ENCODE measurements around the gene DEDD.

Gene DEDD

DNA sequence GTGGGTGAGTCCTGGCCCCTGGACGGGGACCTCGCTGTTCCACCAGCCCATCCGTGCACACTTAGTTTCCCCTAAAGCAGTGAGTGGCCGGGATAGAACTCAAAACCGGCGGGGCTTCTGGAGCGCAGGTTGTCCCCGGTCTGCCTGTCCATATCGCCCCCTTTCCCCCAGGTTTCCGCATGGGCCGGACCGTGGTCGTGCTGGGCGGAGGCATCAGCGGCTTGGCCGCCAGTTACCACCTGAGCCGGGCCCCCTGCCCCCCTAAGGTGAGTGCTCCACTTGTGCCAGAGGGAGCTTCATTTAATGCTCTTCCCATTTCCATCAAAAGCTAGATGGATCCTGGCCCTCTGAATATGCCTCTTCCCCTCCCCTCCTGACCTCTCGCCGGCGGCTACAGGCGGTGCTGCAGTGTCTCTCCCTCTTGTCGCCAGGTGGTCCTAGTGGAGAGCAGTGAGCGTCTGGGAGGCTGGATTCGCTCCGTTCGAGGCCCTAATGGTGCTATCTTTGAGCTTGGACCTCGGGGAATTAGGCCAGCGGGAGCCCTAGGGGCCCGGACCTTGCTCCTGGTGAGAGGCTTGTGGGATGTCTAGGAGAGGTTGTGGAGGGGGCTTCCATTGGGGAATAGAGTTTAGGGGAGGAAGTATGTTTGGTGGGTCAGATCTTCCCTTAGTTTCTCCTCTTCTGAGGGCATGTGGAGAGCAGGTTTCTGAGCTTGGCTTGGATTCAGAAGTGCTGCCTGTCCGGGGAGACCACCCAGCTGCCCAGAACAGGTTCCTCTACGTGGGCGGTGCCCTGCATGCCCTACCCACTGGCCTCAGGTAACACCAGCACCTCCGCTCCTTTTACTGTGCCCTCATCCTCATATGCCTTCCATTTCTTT lies 34.4 kb upstream of the DEDD start:
- H3K4me3 ChIP-seq (ENCODE audit: low read depth, low read length): peak overlapping the region; percentile 79
- DNase-seq: no peak
- in situ Hi-C loops (cut with HindIII; ENCODE audit: low pct_ligation_motif_present, low sequenced_read_pairs): no loop called here

DNA sequence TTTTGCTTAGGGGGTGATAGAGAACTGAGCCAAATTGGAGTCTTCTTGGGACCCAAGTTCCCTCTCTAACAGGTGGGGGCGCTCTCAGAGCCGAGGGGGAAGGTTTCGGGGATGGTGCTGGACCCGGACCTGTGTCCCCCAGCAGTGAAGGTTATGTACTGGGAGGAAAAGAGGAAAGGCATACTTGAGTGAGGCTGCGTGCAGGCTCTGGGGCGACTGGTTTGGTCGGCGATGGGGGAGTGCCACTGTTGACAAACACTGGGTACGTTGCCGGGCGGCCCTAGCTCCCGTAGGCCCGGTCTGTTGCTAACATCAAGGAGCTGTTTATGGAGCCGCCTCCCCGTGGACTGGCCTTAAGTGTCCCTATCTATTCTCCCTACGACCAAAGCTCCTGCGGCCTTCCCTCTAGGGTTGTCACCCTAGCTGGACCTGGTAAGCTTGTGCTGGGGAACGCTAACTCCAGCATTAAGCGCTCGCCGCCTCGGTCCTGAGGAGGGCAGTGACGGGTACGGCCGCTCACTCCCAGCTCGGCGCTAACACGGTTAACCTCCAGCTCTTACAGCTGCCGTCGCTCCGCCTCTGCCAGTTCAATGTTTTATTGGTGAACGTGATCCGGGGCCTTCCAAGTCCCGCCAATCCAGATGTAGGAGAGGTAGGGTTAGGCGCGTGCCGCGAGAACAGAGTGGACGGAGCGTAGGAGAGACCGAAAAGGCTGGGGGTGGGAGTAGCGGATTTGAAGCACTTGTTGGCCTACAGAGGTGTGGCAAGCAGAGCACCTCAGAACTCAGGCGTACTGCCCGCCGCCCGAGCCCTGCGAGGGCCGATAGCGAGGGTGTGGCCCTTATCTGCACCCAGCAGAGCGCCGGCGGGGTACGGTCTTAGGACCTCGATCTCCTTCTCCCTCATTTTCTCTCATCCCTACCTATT lies 33.5 kb upstream of the DEDD start, which contains the start of gene PPOX:
Gene PPOX, plus strand, starts transcription at position 685 of the 927 bp plus-strand sequence. CDS start 422 bp downstream, outside the sequence.
- TF ChIP-seq, protein P1, sequence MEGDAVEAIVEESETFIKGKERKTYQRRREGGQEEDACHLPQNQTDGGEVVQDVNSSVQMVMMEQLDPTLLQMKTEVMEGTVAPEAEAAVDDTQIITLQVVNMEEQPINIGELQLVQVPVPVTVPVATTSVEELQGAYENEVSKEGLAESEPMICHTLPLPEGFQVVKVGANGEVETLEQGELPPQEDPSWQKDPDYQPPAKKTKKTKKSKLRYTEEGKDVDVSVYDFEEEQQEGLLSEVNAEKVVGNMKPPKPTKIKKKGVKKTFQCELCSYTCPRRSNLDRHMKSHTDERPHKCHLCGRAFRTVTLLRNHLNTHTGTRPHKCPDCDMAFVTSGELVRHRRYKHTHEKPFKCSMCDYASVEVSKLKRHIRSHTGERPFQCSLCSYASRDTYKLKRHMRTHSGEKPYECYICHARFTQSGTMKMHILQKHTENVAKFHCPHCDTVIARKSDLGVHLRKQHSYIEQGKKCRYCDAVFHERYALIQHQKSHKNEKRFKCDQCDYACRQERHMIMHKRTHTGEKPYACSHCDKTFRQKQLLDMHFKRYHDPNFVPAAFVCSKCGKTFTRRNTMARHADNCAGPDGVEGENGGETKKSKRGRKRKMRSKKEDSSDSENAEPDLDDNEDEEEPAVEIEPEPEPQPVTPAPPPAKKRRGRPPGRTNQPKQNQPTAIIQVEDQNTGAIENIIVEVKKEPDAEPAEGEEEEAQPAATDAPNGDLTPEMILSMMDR (IDR thresholded peaks at IDR 0.05; ENCODE audit: low read depth, low read length, missing control alignments): peak; percentile 73
- Histone ChIP-seq H3K36me3 (replicated peaks) (peaks cover 21% of the 10 kb centered on the region), H3K27me3 (replicated peaks) (no peaks in the 10 kb centered on the region), H3K4me3 (ENCODE audit: low read depth, low read length) (peak within 1 kb of the TSS; percentile 79), H3K27ac (peak within 1 kb of the TSS; percentile 94)
- DNase-seq: peak; percentile 99
- in situ Hi-C loops (cut with HindIII; ENCODE audit: low pct_ligation_motif_present, low sequenced_read_pairs): no loop called here

More for the DNA sequence above, 34.4 kb upstream of the DEDD start:
- Histone ChIP-seq H3K27ac (peak overlapping the region; percentile 94), H3K27me3 (replicated peaks) (no peaks in the 10 kb centered on the region), H3K36me3 (replicated peaks) (peaks cover 27% of the 10 kb centered on the region)
- TF ChIP-seq, protein P1 (IDR thresholded peaks at IDR 0.05; ENCODE audit: low read depth, low read length, missing control alignments): no peak

DNA sequence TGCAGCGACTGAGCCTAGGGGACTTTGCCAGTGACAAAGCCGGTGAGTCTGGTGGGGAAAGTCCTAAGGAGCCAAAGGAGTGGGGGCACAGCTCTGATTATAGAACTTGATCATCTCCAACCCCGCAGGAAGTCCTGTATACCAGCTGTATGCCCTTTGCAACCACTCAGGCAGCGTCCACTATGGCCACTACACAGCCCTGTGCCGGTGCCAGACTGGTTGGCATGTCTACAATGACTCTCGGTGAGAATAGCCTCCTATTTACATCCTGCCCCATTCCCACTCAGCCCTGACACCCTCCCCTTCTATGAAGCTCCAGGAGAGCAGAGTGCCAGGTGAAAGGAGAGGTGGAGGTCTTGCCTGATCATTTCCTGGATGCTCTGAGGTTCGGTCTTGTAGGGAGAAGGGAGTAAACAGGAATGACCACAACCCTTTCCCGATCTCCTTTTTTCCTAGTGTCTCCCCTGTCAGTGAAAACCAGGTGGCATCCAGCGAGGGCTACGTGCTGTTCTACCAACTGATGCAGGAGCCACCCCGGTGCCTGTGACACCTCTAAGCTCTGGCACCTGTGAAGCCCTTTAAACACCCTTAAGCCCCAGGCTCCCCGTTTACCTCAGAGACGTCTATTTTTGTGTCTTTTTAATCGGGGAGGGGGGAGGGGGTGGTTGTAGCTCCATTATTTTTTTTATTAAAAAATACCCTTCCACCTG lies 32.6 kb upstream of the DEDD start:
- no peak overlapping the region for H3K4me3 ChIP-seq (ENCODE audit: low read depth, low read length)

DNA sequence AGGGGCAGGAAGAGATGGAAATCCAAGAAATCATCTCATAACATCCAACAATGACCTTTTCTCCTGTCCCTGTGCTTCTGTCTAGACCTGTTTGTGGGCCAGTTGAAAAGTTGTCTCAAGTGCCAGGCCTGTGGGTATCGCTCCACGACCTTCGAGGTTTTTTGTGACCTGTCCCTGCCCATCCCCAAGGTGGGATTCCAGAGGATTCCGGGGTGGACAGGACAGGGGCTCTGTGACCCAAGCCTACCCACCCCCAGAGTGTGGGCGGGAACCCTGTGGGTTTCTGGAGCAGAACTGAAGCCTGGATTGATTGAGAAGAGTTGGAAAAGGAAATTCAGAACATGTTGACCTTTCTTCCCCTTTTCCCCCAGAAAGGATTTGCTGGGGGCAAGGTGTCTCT lies 31.3 kb upstream of the DEDD start:
- H3K27ac ChIP-seq: no peak overlapping the region

More for the DNA sequence above, 32.6 kb upstream of the DEDD start:
- Histone ChIP-seq H3K27ac (peak overlapping the region; percentile 94), H3K36me3 (replicated peaks) (peaks cover 16% of the 10 kb centered on the region), H3K27me3 (replicated peaks) (no peaks in the 10 kb centered on the region)
- no peak for DNase-seq
- TF ChIP-seq, protein P1 (IDR thresholded peaks at IDR 0.05; ENCODE audit: low read depth, low read length, missing control alignments): no peak
- in situ Hi-C loops (cut with HindIII; ENCODE audit: low pct_ligation_motif_present, low sequenced_read_pairs): no loop called here

DNA sequence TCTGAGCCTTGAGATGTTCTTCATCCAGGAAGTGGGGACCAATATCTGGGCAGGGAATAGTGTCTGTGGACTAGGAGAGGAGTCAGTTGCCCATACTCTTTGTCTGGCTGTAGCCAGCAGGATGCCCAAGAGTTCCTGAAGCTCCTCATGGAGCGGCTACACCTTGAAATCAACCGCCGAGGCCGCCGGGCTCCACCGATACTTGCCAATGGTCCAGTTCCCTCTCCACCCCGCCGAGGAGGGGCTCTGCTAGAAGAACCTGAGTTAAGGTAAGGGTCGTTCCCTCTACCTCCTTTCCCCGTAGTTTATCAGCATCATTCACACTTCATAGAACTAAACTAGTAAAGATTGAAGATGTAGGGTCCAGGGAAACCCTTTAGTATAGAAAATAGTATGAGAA lies 30.3 kb upstream of the DEDD start:
- no peak for DNase-seq
- no peak overlapping the region for H3K27ac ChIP-seq
- in situ Hi-C loops (cut with HindIII; ENCODE audit: low pct_ligation_motif_present, low sequenced_read_pairs): no loop called here
- H3K27me3 ChIP-seq (replicated peaks): no peaks in the 10 kb centered on the region
- H3K4me3 ChIP-seq (ENCODE audit: low read depth, low read length): no peak overlapping the region
- H3K36me3 ChIP-seq (replicated peaks): peaks cover 6% of the 10 kb centered on the region
- TF ChIP-seq, protein P1 (IDR thresholded peaks at IDR 0.05; ENCODE audit: low read depth, low read length, missing control alignments): no peak

More for the DNA sequence above, 31.3 kb upstream of the DEDD start:
- H3K4me3 ChIP-seq (ENCODE audit: low read depth, low read length): no peak overlapping the region
- DNase-seq: no peak
- peaks cover 10% of the 10 kb centered on the region for H3K36me3 ChIP-seq (replicated peaks)
- in situ Hi-C loops (cut with HindIII; ENCODE audit: low pct_ligation_motif_present, low sequenced_read_pairs): no loop called here
- TF ChIP-seq, protein P1 (IDR thresholded peaks at IDR 0.05; ENCODE audit: low read depth, low read length, missing control alignments): no peak
- H3K27me3 ChIP-seq (replicated peaks): no peaks in the 10 kb centered on the region
